NCI-H2029 treated with DMSO at 0.1 percent for 48 hours (cell line): ENCODE measurements around the gene ICA1L.

ENCODE experiments used
- DNase-seq: peaks from one replicate; lab custom pipeline; 2025; lab: John Stamatoyannopoulos, UW

The ICA1L gene

GRCh38 chr2:202736826-202737225, 134.7 kb downstream of the ICA1L start:
- no peak for DNase-seq

GRCh38 chr2:202726070-202726469, 145.5 kb downstream of the ICA1L start:
- no peak for DNase-seq

- no peak for DNase-seq
Measured at GRCh38 chr2:202723746-202724145, 147.8 kb downstream of the ICA1L start.
